ENCODE results near the gene ADISSP. TPM values are rescaled to one million over a fixed set of nuclear protein-coding genes. Genes with fewer than 3 reads are reported as not detected.

Gene ADISSP
- total and polyA plus RNA-seq, 9 of the 15 experiments (the other 6 are each of a cell fraction or from before 2014, with no cell fraction given), result 1.4 to 70.6 (median 23.4) TPM

- Histone ChIP-seq H3K9me3 (replicated peaks; ENCODE audit: control insufficient read depth, insufficient read depth, low read depth, low read length) (no peaks in the 10 kb centered on the region), H3K36me3 (ENCODE audit: control insufficient read depth, insufficient read depth, low read length) (peaks cover 24% of the 10 kb centered on the region; the same call in 2 of the 3 replicates), H3K27ac (ENCODE audit: extremely low read depth, low read depth, low read length) (no peak overlapping the region), H4K20me1 (replicated peaks; ENCODE audit: control insufficient read depth, insufficient read depth, low read length) (no peaks in the 10 kb centered on the region), H3K79me2 (ENCODE audit: control insufficient read depth, insufficient read depth, low read length) (peaks cover 27% of the 10 kb centered on the region), H3K4me1 (replicated peaks in 1 of 2; ENCODE audit: control insufficient read depth in 2 of 2, insufficient read depth in 2 of 2, low read length in 2 of 2) (peaks cover 9 to 42% of the 10 kb centered on the region in 2 experiments; a peak in 3 of 5 replicates), H3K4me3 (no peak overlapping the region), H3K27me3 (ENCODE audit: control insufficient read depth in 2 of 2, insufficient read depth in 2 of 2, low read length in 2 of 2) (no peaks in the 10 kb centered on the region), H3K9me1 (ENCODE audit: control insufficient read depth, insufficient read depth, low read length) (no peaks in the 10 kb centered on the region), H3K9ac (ENCODE audit: insufficient read depth in 1 of 2, low read depth in 2 of 2, low read length in 2 of 2) (peak overlapping the region in 1 of 2 experiments; percentile 77; a peak in 2 of 4 replicates), H3K4me2 (ENCODE audit: insufficient read depth, low read length) (no peak overlapping the region), H2AFZ (ENCODE audit: low read depth, low read length) (no peak overlapping the region)
- ChIA-PET POLR2A (interaction anchor here (0.6 to 1.2 kb wide), 2 partner anchors 16 to 68 kb away, joined by 3 to 4 read pairs; partner anchors contain the start of gene SPEF1), CTCF (ENCODE audit: low intra/inter-chr PET ratio) (no interaction called here)
- 52% methylated on average over 2 of the region's 3 CpGs for WGBS (ENCODE audit: insufficient coverage, low coverage, missing lambda C conversion rate)
- BruUV-seq (replicated peaks), result no TSS peak
- no peak for DNase-seq (ENCODE audit: extremely low read depth in 1 of 4, low spot score in 3 of 4)
- intact Hi-C loops (cut with micrococcal nuclease) (no loop called here), in situ Hi-C loops (cut with MboI) (no loop called here)
- no peak for FAIRE-seq
- ATAC-seq, result no peak
- TF ChIP-seq HNRNPK (IDR thresholded peaks at IDR 0.05; ENCODE audit: low read depth, low read length, poor library complexity, severe bottlenecking) (no peak), NR0B1 (IDR thresholded peaks at IDR 0.05; ENCODE audit: partially characterized antibody) (no peak), ZNF561 (CRISPR knock-in tag; conservative IDR thresholded peaks at IDR 0.05) (no peak), TFE3 (CRISPR knock-in tag; IDR thresholded peaks at IDR 0.05) (no peak), KDM4B (IDR thresholded peaks at IDR 0.05; ENCODE audit: borderline replicate concordance in 2 of 2, low read depth in 1 of 2) (no peak), HDAC6 (IDR thresholded peaks at IDR 0.05; ENCODE audit: low read depth, low read length) (no peak), PRPF4 (IDR thresholded peaks at IDR 0.05; ENCODE audit: insufficient read depth, low read depth, low read length, poor library complexity, severe bottlenecking) (no peak), NCOA1 (IDR thresholded peaks at IDR 0.05; ENCODE audit: low read depth) (no peak), ZSCAN32 (CRISPR knock-in tag; IDR thresholded peaks at IDR 0.05) (no peak), MAFF (IDR thresholded peaks at IDR 0.05; ENCODE audit: low read length) (no peak), HMG20B (CRISPR knock-in tag; IDR thresholded peaks at IDR 0.05) (no peak), TAF1 (IDR thresholded peaks at IDR 0.05; ENCODE audit: control insufficient read depth, extremely low read depth, insufficient read depth, low read length, severe bottlenecking) (no peak), USF1 (CRISPR knock-in tag; IDR thresholded peaks at IDR 0.05) (no peak)
These were observed 2.2 kb downstream of the ADISSP start for GRCh38 chr20:3765171-3765882.

Data from K562 (cell line).